ENCODE results near the gene KRT16. TPM values are rescaled to one million over a fixed set of nuclear protein-coding genes. Genes with fewer than 3 reads are reported as not detected.
"Not testable (repeated sequence)": the region's sequence is repeated elsewhere in the genome, so short reads cannot be mapped to it uniquely, and the experiment has no call there.

Gene KRT16
- total and polyA plus RNA-seq, 9 donors: 1.0 TPM; not detected in 8

DNA sequence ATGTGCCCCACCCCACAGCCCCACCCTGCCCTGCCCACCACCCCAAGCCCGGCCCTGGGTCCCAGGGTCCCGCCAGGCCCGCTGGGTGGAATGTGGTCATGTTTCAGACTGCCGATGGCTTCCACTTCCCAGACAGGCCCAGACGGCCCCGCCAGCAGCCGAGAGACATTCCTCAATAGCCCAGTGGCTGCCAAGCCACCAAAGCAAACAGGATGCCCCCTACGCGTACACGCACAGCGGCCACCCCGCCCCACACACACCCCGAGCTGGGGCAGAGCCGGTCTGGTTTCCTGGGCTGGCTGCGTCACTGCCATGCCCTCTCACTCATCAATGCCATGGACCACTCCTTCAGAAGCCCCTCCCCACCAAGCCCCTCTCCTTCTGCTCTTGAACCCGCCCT, 13.0 kb upstream of the KRT16 start:
- Histone ChIP-seq H3K36me3 (no peaks in the 10 kb centered on the region), H3K27me3 (no peaks in the 10 kb centered on the region), H3K27ac (no peak overlapping the region), H3K4me3 (no peak overlapping the region), H3K4me1 (ENCODE audit: insufficient read depth) (peaks cover 2% of the 10 kb centered on the region), H3K9me3 (no peaks in the 10 kb centered on the region)
- intact Hi-C loops (cut with DNase I): no loop called here
- DNase-seq: peak in 1 of 5 donors; percentile 34
- WGBS, 3 donors: 82 to 87% (median 84%) methylated on average over 16 of the region's 16 CpGs
- TF ChIP-seq EP300 (IDR thresholded peaks at IDR 0.05): no peak
- TF ChIP-seq POLR2A (IDR thresholded peaks at IDR 0.05): no peak
- TF ChIP-seq, protein P1, sequence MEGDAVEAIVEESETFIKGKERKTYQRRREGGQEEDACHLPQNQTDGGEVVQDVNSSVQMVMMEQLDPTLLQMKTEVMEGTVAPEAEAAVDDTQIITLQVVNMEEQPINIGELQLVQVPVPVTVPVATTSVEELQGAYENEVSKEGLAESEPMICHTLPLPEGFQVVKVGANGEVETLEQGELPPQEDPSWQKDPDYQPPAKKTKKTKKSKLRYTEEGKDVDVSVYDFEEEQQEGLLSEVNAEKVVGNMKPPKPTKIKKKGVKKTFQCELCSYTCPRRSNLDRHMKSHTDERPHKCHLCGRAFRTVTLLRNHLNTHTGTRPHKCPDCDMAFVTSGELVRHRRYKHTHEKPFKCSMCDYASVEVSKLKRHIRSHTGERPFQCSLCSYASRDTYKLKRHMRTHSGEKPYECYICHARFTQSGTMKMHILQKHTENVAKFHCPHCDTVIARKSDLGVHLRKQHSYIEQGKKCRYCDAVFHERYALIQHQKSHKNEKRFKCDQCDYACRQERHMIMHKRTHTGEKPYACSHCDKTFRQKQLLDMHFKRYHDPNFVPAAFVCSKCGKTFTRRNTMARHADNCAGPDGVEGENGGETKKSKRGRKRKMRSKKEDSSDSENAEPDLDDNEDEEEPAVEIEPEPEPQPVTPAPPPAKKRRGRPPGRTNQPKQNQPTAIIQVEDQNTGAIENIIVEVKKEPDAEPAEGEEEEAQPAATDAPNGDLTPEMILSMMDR (IDR thresholded peaks at IDR 0.05): no peak

DNA sequence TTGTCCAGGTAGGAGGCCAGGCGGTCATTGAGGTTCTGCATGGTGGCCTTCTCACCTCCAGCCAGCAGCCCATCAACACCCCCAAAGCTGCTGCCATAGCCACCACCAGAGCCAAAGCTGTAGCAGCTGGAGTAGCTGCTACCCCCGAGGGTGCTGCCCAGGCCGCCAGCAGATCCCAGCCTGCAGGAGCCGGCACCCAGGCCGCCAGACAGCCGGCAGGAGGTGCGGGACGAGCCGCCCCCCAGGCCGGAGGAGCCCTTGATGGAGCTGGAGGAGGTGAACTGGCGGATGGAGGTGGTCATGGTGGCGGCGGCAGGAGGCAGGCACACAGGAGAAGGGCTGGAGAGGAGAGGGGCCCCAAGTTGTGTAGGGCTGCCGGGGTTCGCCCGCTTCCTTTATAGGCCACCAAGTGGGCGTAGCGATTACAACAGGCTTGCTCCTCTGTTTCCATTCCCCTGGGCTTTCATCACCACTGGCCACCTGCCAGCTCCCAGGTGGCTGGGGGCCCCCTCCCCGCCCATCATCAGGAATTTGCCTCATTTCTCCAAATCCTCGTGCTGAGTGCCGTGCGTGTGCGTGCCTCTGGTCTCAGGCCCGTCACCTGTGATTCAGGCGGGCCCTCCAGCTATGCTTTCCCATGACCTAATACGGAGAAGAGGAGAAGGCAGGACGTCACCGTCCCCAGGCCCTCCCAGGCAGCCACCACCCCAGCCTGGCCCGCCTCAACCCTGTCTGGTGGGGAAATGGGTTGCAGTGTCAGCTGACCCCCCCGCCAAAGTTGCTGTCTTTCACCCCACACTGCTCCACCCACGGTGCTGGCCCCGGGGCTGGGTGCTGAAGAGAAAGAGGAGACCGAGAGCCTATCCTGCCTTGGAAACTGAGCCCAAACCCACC, 11.9 kb upstream of the KRT16 start, which contains the start of gene KRT17:
Gene KRT17 (minus strand): TSS at position 368 of the 894 bp plus-strand sequence. CDS start 66 bp downstream, at position 302.
- no peak within 1 kb of the TSS for H3K4me3 ChIP-seq
- H3K27me3 ChIP-seq: no peaks in the 10 kb centered on the region
- intact Hi-C loops (cut with DNase I): no loop called here
- DNase-seq: peak in 1 of 5 donors; percentile 34
- WGBS, 3 donors: 77 to 79% (median 78%) methylated on average over 33 of the region's 33 CpGs
- peaks cover 2% of the 10 kb centered on the region for H3K4me1 ChIP-seq (ENCODE audit: insufficient read depth)
- no peak within 1 kb of the TSS for H3K27ac ChIP-seq
- H3K9me3 ChIP-seq: no peaks in the 10 kb centered on the region
- no peaks in the 10 kb centered on the region for H3K36me3 ChIP-seq
- TF ChIP-seq POLR2A (IDR thresholded peaks at IDR 0.05) (no peak), EP300 (IDR thresholded peaks at IDR 0.05) (no peak)
- TF ChIP-seq, protein P1 (IDR thresholded peaks at IDR 0.05): no peak

DNA sequence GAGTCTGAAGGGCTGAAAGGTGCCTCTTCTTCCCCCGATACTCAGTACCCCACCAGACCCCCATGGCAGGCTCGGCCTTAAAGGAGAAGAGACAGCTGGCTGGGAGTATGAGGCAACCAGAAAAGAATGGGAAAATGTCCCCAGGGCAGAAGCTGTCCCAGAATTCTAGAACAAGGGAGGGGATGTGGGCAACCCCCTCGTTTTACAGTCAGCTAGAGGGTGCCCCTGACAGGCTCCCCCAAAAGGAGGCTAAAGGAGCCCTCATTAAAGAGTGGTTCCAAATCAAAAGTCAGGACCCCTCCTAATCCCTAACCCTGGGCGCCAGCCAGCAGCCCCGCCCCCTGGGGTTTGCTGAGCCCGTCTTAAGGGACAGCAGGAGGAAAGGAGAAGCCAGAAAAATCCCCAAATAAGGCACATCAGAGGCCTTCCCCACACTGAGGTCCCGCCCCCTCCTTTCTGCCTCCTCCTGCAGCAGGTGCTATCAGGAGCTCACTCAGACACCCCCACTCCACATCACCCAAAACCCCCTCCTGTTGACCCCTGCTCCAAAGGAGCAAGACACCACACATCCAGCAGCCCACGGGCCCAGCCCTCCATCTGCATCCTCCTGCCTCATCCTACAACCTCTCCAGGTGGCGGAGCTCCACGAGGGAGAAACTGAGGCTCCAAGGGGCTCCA, 10.8 kb upstream of the KRT16 start:
- H3K4me3 ChIP-seq; H3K27ac ChIP-seq; intact Hi-C loops (cut with DNase I); H3K9me3 ChIP-seq; H3K36me3 ChIP-seq; H3K4me1 ChIP-seq (ENCODE audit: insufficient read depth); H3K27me3 ChIP-seq: not testable (repeated sequence)
- peak in 1 of 5 donors; percentile 23 for DNase-seq
- 67 to 75% (median 75%) methylated on average over 10 of the region's 10 CpGs for WGBS, 3 donors

DNA sequence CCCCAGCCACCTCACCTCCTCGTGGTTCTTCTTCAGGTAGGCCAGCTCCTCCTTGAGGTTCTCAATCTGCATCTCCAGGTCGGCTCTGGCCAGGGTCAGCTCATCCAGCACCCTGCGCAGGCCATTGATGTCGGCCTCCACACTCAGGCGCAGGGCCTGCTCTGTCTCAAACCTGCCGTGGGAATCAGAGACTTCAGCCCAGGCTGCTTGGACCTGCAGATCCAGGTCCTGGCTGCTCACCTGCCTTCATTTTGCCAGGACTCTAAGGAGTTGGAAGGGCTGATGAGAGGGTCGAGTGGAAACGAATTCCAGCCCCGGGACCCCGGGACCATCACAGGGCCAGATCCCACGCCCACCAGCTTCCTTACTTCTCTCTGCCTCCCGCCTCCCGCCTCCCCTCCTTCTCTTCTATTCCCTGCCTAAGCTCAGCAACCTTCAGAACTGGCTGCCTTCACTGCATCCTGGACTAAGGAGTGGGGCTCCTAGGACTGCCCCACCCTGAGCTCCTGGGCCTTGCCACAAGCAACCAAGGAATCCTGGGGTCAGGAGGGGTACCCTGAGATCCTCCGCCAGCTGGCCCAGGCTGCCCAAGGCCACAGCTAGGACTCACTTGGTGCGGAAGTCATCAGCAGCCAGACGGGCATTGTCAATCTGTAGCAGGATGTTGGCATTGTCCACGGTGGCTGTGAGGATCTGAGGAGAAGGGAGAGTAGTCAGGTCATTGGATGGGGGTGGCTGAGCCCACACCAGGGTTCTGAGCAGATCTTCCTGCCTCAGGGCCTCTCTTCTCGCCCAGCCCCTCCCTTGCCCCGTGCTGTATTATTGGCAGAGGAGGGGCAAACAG, 10.0 kb upstream of the KRT16 start:
- H3K27me3 ChIP-seq; H3K4me3 ChIP-seq; H3K9me3 ChIP-seq; intact Hi-C loops (cut with DNase I); H3K4me1 ChIP-seq (ENCODE audit: insufficient read depth); H3K36me3 ChIP-seq; H3K27ac ChIP-seq: not testable (repeated sequence)
- WGBS, 3 donors: 75 to 83% (median 79%) methylated on average over 19 of the region's 19 CpGs
- DNase-seq: peak in 1 of 5 donors; percentile 13

DNA sequence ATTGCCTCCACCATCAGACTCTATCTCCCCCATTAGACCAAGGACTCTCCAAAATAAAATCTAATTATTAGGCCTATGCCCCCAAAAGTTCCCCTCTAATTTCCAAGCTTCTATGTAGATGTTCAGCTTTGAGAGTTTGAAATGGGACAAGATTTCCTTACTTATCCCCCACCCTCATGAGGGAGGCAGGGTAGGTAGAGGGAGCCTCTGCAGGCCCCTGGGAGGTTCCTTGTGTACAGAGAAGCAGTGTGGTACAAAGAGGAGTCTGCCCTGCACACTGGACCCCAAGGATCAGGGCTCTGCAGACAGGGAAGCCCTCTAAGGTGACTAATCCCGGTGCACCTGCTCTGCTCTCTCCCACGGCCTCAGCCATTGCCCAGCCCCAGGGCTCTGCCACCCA, 9.3 kb upstream of the KRT16 start:
- intact Hi-C loops (cut with DNase I): no loop called here
- no peaks in the 10 kb centered on the region for H3K9me3 ChIP-seq
- no peak overlapping the region for H3K27ac ChIP-seq
- H3K27me3 ChIP-seq: no peaks in the 10 kb centered on the region
- WGBS, 3 donors: 89 to 94% (median 90%) methylated on average over 2 of the region's 2 CpGs
- H3K36me3 ChIP-seq: no peaks in the 10 kb centered on the region
- H3K4me3 ChIP-seq: no peak overlapping the region
- TF ChIP-seq EP300 (IDR thresholded peaks at IDR 0.05): no peak
- no peak for TF ChIP-seq POLR2A (IDR thresholded peaks at IDR 0.05)
- TF ChIP-seq, protein P1 (IDR thresholded peaks at IDR 0.05): no peak
- peaks cover 2% of the 10 kb centered on the region for H3K4me1 ChIP-seq (ENCODE audit: insufficient read depth)
- no peak for DNase-seq

DNA sequence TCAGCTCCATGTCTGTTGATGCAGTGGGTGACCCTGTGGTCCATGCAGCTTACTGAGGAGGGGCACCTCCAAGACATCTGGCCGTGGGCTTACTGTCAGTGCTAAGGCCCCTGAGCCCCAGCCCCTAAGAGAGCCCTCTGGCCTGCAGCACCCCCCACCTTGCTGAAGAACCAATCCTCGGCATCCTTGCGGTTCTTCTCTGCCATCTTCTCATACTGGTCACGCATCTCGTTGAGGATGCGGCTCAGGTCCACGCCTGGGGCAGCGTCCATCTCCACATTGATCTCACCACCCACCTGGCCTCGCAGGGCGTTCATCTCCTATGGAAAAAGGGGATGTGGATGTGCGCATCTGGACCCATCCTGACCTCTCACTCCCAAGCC, 8.9 kb upstream of the KRT16 start:
- H3K4me3 ChIP-seq; H3K27ac ChIP-seq; intact Hi-C loops (cut with DNase I): not testable (repeated sequence)

More for the DNA sequence above, 8.9 kb upstream of the KRT16 start:
- H3K9me3 ChIP-seq; DNase-seq; H3K4me1 ChIP-seq (ENCODE audit: insufficient read depth); H3K36me3 ChIP-seq; H3K27me3 ChIP-seq: not testable (repeated sequence)
- WGBS, 3 donors: 93 to 95% (median 93%) methylated on average over 11 of the region's 11 CpGs
